C4-2B (cell line): Measurements from ENCODE around the gene TNNT3.

ENCODE experiments used
- ZFX ChIP-seq: fragments of 450-650 bp; IDR thresholded peaks from 2 replicates; pipeline ENCODE4 v1.6.1; 2017
- TF ChIP-seq, protein P1 (sequence below): fragments of 450-650 bp; conservative IDR thresholded peaks from 2 replicates; pipeline ENCODE4 v1.5.1; 2017; ENCODE audit warnings: mild to moderate bottlenecking

- TF ChIP-seq, protein P1, sequence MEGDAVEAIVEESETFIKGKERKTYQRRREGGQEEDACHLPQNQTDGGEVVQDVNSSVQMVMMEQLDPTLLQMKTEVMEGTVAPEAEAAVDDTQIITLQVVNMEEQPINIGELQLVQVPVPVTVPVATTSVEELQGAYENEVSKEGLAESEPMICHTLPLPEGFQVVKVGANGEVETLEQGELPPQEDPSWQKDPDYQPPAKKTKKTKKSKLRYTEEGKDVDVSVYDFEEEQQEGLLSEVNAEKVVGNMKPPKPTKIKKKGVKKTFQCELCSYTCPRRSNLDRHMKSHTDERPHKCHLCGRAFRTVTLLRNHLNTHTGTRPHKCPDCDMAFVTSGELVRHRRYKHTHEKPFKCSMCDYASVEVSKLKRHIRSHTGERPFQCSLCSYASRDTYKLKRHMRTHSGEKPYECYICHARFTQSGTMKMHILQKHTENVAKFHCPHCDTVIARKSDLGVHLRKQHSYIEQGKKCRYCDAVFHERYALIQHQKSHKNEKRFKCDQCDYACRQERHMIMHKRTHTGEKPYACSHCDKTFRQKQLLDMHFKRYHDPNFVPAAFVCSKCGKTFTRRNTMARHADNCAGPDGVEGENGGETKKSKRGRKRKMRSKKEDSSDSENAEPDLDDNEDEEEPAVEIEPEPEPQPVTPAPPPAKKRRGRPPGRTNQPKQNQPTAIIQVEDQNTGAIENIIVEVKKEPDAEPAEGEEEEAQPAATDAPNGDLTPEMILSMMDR = no peak
- TF ChIP-seq ZFX = no peak
Observed at GRCh38 chr11:1952806-1953482, 33.4 kb downstream of the TNNT3 start.
